Measurements from ENCODE around the gene FOXJ1. TPM values are rescaled to one million over a fixed set of nuclear protein-coding genes. Genes with fewer than 3 reads are reported as not detected.
A peak's percentile ranks its signal among the peaks of the same experiment; 100 is the strongest.

The FOXJ1 gene
- total and polyA plus RNA-seq, 3 donors from 2014 or later: 22.9 to 30.5 (median 29.4) TPM

DNA sequence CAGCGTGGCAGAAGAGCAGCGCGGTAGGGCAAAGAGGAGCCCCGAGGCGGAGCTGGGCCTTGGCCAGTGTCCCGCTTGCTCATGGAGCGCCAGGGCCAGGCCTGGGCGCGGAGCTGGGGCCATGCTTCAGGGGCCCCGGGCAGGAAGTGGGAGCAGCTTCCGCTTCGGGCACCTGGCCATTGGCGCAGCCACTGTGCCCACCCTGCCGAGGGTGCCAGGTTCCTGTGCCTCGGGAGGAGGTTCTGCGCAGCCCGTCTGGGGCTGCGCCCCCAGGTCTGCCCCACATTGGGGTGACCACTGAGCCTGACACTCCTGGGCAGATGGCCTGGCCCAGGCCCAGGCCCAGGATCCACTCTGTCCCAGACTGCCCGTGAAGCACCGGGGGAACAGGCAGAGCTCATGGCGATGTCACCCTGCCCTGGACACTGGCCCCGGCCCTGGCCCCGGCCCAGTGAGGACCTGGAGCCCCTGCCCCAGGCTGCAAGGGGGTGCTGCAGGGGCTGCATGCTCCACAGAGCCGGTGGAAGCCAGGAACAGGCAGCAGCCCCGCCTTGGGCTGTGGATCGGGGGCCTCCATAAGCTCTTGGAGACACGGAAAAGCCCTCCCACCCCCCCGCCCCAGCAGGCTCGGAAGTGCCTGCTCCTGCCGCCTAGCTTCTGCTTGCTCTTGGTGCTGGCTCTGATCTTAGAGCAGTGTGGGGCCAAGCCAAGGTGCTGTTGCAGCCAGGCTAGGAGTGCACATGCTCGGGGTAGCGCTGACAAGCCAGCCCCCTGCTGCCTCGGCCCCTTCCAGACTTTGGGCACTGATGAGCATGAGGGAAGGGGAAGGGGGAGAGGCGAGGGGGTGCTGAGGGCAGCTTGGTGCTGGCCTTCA is 35.9 kb upstream of the FOXJ1 start:
- Histone ChIP-seq H3K36me3 (ENCODE audit: low read depth, missing control alignments) (no peaks in the 10 kb centered on the region), H3K4me1 (peaks cover 3% of the 10 kb centered on the region), H3K4me3 (no peak overlapping the region), H3K27me3 (no peaks in the 10 kb centered on the region), H3K27ac (no peak overlapping the region), H3K9me3 (no peaks in the 10 kb centered on the region)
- intact Hi-C loops (cut with DNase I; ENCODE audit: low total_unique reads): no loop called here
- DNase-seq: no peak
- no peak for TF ChIP-seq POLR2A (IDR thresholded peaks at IDR 0.05)
- TF ChIP-seq, protein P1, sequence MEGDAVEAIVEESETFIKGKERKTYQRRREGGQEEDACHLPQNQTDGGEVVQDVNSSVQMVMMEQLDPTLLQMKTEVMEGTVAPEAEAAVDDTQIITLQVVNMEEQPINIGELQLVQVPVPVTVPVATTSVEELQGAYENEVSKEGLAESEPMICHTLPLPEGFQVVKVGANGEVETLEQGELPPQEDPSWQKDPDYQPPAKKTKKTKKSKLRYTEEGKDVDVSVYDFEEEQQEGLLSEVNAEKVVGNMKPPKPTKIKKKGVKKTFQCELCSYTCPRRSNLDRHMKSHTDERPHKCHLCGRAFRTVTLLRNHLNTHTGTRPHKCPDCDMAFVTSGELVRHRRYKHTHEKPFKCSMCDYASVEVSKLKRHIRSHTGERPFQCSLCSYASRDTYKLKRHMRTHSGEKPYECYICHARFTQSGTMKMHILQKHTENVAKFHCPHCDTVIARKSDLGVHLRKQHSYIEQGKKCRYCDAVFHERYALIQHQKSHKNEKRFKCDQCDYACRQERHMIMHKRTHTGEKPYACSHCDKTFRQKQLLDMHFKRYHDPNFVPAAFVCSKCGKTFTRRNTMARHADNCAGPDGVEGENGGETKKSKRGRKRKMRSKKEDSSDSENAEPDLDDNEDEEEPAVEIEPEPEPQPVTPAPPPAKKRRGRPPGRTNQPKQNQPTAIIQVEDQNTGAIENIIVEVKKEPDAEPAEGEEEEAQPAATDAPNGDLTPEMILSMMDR (IDR thresholded peaks at IDR 0.05): no peak
- WGBS, 2 donors: 90 to 94% methylated on average over 20 to 33 of the region's 34 CpGs

- WGBS, 2 donors: 56 to 57% methylated on average over 9 of the region's 9 CpGs
- H3K9me3 ChIP-seq: no peaks in the 10 kb centered on the region
- peaks cover 3% of the 10 kb centered on the region for H3K4me1 ChIP-seq
- TF ChIP-seq, protein P1 (IDR thresholded peaks at IDR 0.05): no peak
- TF ChIP-seq POLR2A (IDR thresholded peaks at IDR 0.05): no peak
- H3K4me3 ChIP-seq: no peak overlapping the region
- peak; percentile 9 for DNase-seq
- peak overlapping the region in 1 of 2 donors; percentile 66 for H3K27ac ChIP-seq
- no peaks in the 10 kb centered on the region for H3K27me3 ChIP-seq
- no peaks in the 10 kb centered on the region for H3K36me3 ChIP-seq (ENCODE audit: low read depth, missing control alignments)
- intact Hi-C loops (cut with DNase I; ENCODE audit: low total_unique reads): no loop called here
Observed at GRCh38 chr17:76174037-76174436, 33.0 kb upstream of the FOXJ1 start.

- no peaks in the 10 kb centered on the region for H3K27me3 ChIP-seq
- intact Hi-C loops (cut with DNase I; ENCODE audit: low total_unique reads): no loop called here
Observed at GRCh38 chr17:76173474-76173873, 32.4 kb upstream of the FOXJ1 start.

DNA sequence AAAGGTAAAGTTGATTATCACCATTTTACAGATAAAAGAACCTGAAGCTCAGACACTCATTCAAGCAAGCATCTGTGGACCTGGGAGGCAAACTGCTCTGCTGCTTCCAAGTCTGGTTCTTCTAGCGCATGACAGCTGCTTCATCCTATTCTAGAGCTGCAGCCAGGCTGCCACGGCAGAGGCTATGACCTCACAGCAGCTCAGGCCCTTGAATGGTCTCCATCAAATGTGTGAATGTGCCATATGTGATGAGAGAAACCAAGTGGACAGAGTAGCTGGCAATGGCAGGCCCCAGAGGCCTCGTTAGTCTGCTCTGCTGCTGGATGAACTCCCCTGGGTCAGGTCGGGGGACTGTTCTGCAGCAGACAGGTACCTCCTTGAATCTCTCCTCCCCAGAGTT is 30.7 kb upstream of the FOXJ1 start:
- Histone ChIP-seq H3K27ac (no peak overlapping the region), H3K9me3 (no peaks in the 10 kb centered on the region), H3K4me3 (no peak overlapping the region), H3K36me3 (ENCODE audit: low read depth, missing control alignments) (no peaks in the 10 kb centered on the region), H3K27me3 (no peaks in the 10 kb centered on the region), H3K4me1 (peaks cover 3% of the 10 kb centered on the region)
- intact Hi-C loops (cut with DNase I; ENCODE audit: low total_unique reads): no loop called here
- TF ChIP-seq, protein P1 (IDR thresholded peaks at IDR 0.05): no peak
- no peak for TF ChIP-seq POLR2A (IDR thresholded peaks at IDR 0.05)
- WGBS, 2 donors: 71 to 78% methylated on average over 4 of the region's 4 CpGs
- DNase-seq: no peak

More at GRCh38 chr17:76173474-76173873, 32.4 kb upstream of the FOXJ1 start:
- no peaks in the 10 kb centered on the region for H3K9me3 ChIP-seq
- 70 to 71% methylated on average over 11 of the region's 11 CpGs for WGBS, 2 donors
- H3K4me1 ChIP-seq: peaks cover 3% of the 10 kb centered on the region
- no peak overlapping the region for H3K4me3 ChIP-seq
- DNase-seq: peak; percentile 24
- TF ChIP-seq POLR2A (IDR thresholded peaks at IDR 0.05): no peak
- TF ChIP-seq, protein P1 (IDR thresholded peaks at IDR 0.05): no peak
- no peaks in the 10 kb centered on the region for H3K36me3 ChIP-seq (ENCODE audit: low read depth, missing control alignments)
- peak overlapping the region; percentile 36 to 66 for H3K27ac ChIP-seq

All from testis (tissue), 3 donors.